Fibroblast of gingiva (primary cell): ENCODE measurements around the gene FRMPD4.
A peak's percentile ranks its signal among the peaks of the same experiment; 100 is the strongest.

Experiments
- DNase-seq: peaks from one replicate; pipeline ENCODE4 v3.0.0-alpha.2; 2011; ENCODE audit warnings: low read depth

Gene FRMPD4

DNA sequence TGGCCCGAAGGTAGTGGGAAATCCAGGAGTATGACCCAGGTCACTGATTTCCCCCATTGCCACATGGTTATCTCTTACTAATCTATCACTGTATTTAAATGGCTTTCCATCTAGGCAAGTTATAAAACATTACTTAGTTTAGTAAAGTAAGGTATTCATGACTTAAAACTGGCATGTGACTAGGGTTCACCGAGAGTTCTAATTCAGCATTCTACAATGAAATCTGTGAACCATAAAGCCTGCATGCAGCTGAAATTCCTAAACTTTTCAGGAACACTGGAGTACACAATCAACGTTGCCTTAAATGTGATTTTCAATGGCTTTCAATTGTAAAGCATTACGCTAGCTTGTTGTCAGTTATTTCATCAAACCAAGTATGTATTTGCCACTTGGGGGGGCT lies 630.2 kb downstream of the FRMPD4 start:
- DNase-seq: no peak

DNA sequence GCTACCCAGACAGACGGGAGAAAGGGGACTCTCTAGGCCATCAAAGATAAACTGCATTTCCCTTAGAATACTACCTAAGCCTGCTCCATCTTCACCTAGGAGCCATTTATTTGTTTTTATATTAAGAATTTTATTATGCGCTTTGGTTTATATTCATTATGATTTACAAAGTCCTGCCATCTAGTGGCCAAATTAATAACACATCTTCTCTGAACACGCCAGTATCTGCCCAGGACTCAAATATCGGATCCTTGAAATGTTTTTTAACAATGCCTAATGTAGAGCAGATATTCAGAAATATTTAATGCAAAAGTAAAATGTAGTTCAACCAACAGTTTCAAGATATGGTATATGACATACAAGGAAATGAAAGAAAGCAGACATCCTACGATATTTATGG lies 632.2 kb downstream of the FRMPD4 start:
- DNase-seq: peak; percentile 4

DNA sequence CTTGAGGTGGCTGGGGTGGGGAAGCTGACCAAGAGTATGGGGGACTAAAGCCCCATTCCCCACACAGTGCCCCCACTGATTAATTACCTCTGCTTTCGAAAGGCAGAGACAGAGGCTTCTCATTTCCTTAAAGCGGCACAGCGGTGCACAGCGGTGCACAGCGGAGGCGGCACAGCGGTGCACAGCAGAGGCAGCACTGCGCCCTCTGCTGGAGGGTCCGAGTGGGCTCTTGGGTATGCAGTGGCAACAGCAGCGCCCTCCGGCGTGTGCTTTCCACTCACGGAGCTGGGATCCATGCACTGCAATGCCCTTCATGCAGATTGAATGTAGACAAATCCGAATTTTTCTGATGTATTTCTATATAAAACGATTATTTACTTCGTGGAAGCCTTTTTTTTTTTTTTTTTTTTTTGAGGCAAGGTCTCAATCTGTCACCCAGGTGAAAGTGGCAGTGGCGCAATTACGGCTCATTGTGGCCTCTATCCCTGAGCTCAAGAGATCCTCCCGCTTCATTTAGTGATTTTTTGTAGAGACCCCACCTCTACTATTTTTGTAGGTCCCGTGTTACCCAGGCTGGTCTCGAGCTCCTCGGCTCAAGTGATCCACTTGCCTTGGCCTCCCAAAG lies 633.3 kb downstream of the FRMPD4 start:
- peak; percentile 11 for DNase-seq
